K562 (cell line): ENCODE measurements around the gene MTSS2. TPM values are rescaled to one million over a fixed set of nuclear protein-coding genes. Genes with fewer than 3 reads are reported as not detected.

ENCODE experiments used
- ATAC-seq: fragments of 200-7000 bp; cut with Tn5 transposase; 3 replicates; pipeline ENCODE4 v1.9.1; 2020; ENCODE audit warnings: moderate library complexity
- BruUV-seq: library from RNA; stranded (reverse); fragments of 400-500 nt; replicated peaks from 2 replicates; lab custom pipeline; 2021; lab: Mats Ljungman, UMichigan
- CTCF ChIA-PET: fragments of 300-600 bp; formaldehyde crosslinking; extraction: SDS; loops from one replicate; lab custom pipeline; 2021; ENCODE audit warnings: low intra/inter-chr PET ratio; lab: Yijun Ruan, JAX
- POLR2A ChIA-PET: fragments of 300-600, 350-650 bp; sonication (Branson Sonifier 250); formaldehyde crosslinking; extraction: SDS; loops from one replicate; lab custom pipeline; 2021; ENCODE audit warnings: antibody characterized with exemption, inconsistent platforms; lab: Yijun Ruan, JAX
- DNase-seq, 4 experiments: peaks; one replicate each; pipeline versions ENCODE4 v3.0.0 to v3.0.0-alpha.2; 2011 to 2018; ENCODE audit warnings: low spot score in 3 of 4, mixed read lengths in 3 of 4; ENCODE audit errors: extremely low read depth in 1 of 4
- FAIRE-seq: peaks from 2 replicates; lab custom pipeline; 2011; peaks lifted over from hg19 to GRCh38; lab: Jason Lieb, UNC
- H2AFZ ChIP-seq: 2 replicates; pipeline ENCODE4 v1.6.0; 2011; ENCODE audit warnings: low read depth, low read length, control low read depth, inconsistent platforms
- H3K27ac ChIP-seq: fragments of 200-600 bp; 3 replicates; pipeline ENCODE4 v1.8.0; 2011; ENCODE audit warnings: low read depth, mild to moderate bottlenecking, control low read depth, inconsistent platforms, low read length, moderate library complexity, mixed read lengths; ENCODE audit errors: extremely low read depth
- H3K27me3 ChIP-seq, 2 experiments: fragments of 300-600 bp in 1 of 2; 2 replicates in 1 of 2; 3 replicates in 1 of 2; pipeline versions ENCODE4 v1.6.0 to v1.8.0; 2011; ENCODE audit warnings: inconsistent platforms in 2 of 2, low read length in 2 of 2, mild to moderate bottlenecking in 1 of 2, mixed read lengths in 1 of 2, moderate library complexity in 1 of 2; ENCODE audit not compliant: control insufficient read depth in 2 of 2, insufficient read depth in 2 of 2
- H3K36me3 ChIP-seq: fragments of 300-600 bp; 3 replicates; pipeline ENCODE4 v1.8.0; 2011; ENCODE audit warnings: mild to moderate bottlenecking, low read length, inconsistent platforms; ENCODE audit not compliant: control insufficient read depth, insufficient read depth
- H3K4me1 ChIP-seq, 2 experiments: fragments of 200-600 bp in 1 of 2; replicated peaks in 1 of 2; 2 replicates in 1 of 2; 3 replicates in 1 of 2; pipeline versions ENCODE4 v1.5.1 to v1.8.0; 2011; ENCODE audit warnings: inconsistent platforms in 2 of 2, low read length in 2 of 2, mild to moderate bottlenecking in 1 of 2, mixed read lengths in 1 of 2, moderate library complexity in 1 of 2; ENCODE audit not compliant: control insufficient read depth in 2 of 2, insufficient read depth in 2 of 2
- H3K4me2 ChIP-seq: 2 replicates; pipeline ENCODE4 v1.6.1; 2011; ENCODE audit warnings: low read length, control low read depth, inconsistent platforms, mixed read lengths; ENCODE audit not compliant: insufficient read depth
- H3K4me3 ChIP-seq: fragments of 200-600 bp; sonication (generic), shearing (Covaris generic); 2 replicates; pipeline ENCODE4 v1.5.1; 2016; ENCODE audit warnings: control low read depth, inconsistent platforms
- H3K79me2 ChIP-seq: fragments of 200-600 bp; 3 replicates; pipeline ENCODE4 v1.8.0; 2011; ENCODE audit warnings: low read length, inconsistent platforms; ENCODE audit not compliant: control insufficient read depth, insufficient read depth
- H3K9ac ChIP-seq, 2 experiments: 2 replicates each; pipeline versions ENCODE4 v1.6.0 to v1.6.1; 2011; ENCODE audit warnings: low read depth in 2 of 2, low read length in 2 of 2, control low read depth in 1 of 2, inconsistent platforms in 1 of 2, mild to moderate bottlenecking in 1 of 2, mixed read lengths in 1 of 2; ENCODE audit not compliant: insufficient read depth in 1 of 2
- H3K9me1 ChIP-seq: one replicate; pipeline ENCODE4 v1.6.0; 2011; ENCODE audit warnings: inconsistent platforms, mild to moderate bottlenecking, low read length, moderate library complexity; ENCODE audit not compliant: control insufficient read depth, insufficient read depth
- H3K9me3 ChIP-seq: replicated peaks from 2 replicates; pipeline ENCODE4 v1.5.1; 2011; ENCODE audit warnings: low read depth, low read length, inconsistent platforms; ENCODE audit not compliant: control insufficient read depth, insufficient read depth
- H4K20me1 ChIP-seq: replicated peaks from 2 replicates; pipeline ENCODE4 v1.6.1; 2011; ENCODE audit warnings: low read length, inconsistent platforms, mixed read lengths; ENCODE audit not compliant: control insufficient read depth, insufficient read depth
- HDGF ChIP-seq: fragments of 450-650 bp; IDR thresholded peaks from 2 replicates; pipeline ENCODE4 v1.6.1; 2016
- MAX ChIP-seq: sonication (generic); formaldehyde crosslinking; IDR thresholded peaks from 2 replicates; pipeline ENCODE4 v1.9.0; 2022; ENCODE audit warnings: mild to moderate bottlenecking, missing genetic modification reagents
- MYNN ChIP-seq, 2 experiments: sonication (generic); formaldehyde crosslinking in 1 of 2; IDR thresholded peaks; 2 replicates each; pipeline versions ENCODE4 v1.5.0 to v1.6.1; 2016 to 2020; ENCODE audit warnings: antibody characterized with exemption in 1 of 2, missing genetic modification reagents in 1 of 2
- POLR2A ChIP-seq: fragments of 450-650 bp; conservative IDR thresholded peaks from 2 replicates; pipeline ENCODE4 v1.6.1; 2016
- POLR2G ChIP-seq: fragments of 200-400 bp; formaldehyde crosslinking; IDR thresholded peaks from 2 replicates; pipeline ENCODE4 v1.6.1; 2017; ENCODE audit warnings: low read depth, mild to moderate bottlenecking, antibody characterized with exemption, low read length, moderate library complexity
- POU5F1 ChIP-seq: fragments of 150-350 bp; IDR thresholded peaks from 2 replicates; pipeline ENCODE4 v1.6.1; 2014; ENCODE audit warnings: borderline replicate concordance, low read length, low read depth, mild to moderate bottlenecking; ENCODE audit not compliant: partially characterized antibody
- SPI1 ChIP-seq: IDR thresholded peaks from 2 replicates; pipeline ENCODE4 v1.6.1; 2011; ENCODE audit warnings: low read depth, low read length, control low read depth, borderline replicate concordance
- SUPT5H ChIP-seq: fragments of 450-650 bp; IDR thresholded peaks from 2 replicates; pipeline ENCODE4 v1.6.1; 2016
- VEZF1 ChIP-seq: fragments of 200-800 bp; sonication (Bioruptor generic); IDR thresholded peaks from 2 replicates; pipeline ENCODE4 v1.6.1; 2017; ENCODE audit warnings: missing genetic modification characterization, missing compliant biosample characterization
- ZNF583 ChIP-seq: fragments of 250-450 bp; sonication (Bioruptor Pico); IDR thresholded peaks from 2 replicates; pipeline ENCODE4 v1.4.0; 2020
- WGBS: fragments of 100-300 bp; shearing (Covaris generic); methylation state at CpG from one replicate; pipeline ENCODE4 v1.1.6; 2016; ENCODE audit warnings: low coverage, mixed read lengths; ENCODE audit not compliant: insufficient coverage; ENCODE audit errors: missing lambda C conversion rate; 5-methylcytosine and 5-hydroxymethylcytosine counted together
- in situ Hi-C: fragments of 300-500 bp; cut with MboI; formaldehyde crosslinking; loops from 4 replicates; pipeline ENCODE4 v1.15.0; 2018; ENCODE audit warnings: inconsistent platforms, mixed read lengths
- intact Hi-C: fragments of 100-400 bp; cut with micrococcal nuclease; formaldehyde crosslinking; loops from 2 replicates; pipeline ENCODE4 v1.14.2; 2022
- polyA plus RNA-seq, 8 experiments: library from polyadenylated mRNA; depleted of rRNA in 4 of 8; stranded (reverse) in 5 of 8; unstranded in 3 of 8; fragments of >200 nt; fragmentation: Nextera tagmentation in 2 of 8; fragmentation: Illumina TruSeq in 1 of 8; extraction: Ambion mirVana in 2 of 8; extraction: Trizol in 1 of 8; gene quantifications; 2 replicates each; pipeline versions ENCODE4 v1.2.1 to v1.2.3, GENCODE V29; 2011 to 2014; ENCODE audit warnings: inconsistent platforms in 1 of 8, missing spikeins in 1 of 8
- total RNA-seq, 7 experiments: library from RNA; depleted of rRNA in 6 of 7; stranded (reverse); fragments of >200 nt in 6 of 7; fragmentation: Illumina TruSeq in 2 of 7; extraction: Trizol in 2 of 7; gene quantifications; 2 replicates each; pipeline versions ENCODE4 v1.2.1 to v1.2.3, GENCODE V29; 2011 to 2021; ENCODE audit warnings: low replicate concordance in 1 of 7

The MTSS2 gene
- total and polyA plus RNA-seq, 9 of the 15 experiments (the other 6 are each of a cell fraction or from before 2014, with no cell fraction given): 0.11 to 60.3 (median 16.9) TPM

DNA sequence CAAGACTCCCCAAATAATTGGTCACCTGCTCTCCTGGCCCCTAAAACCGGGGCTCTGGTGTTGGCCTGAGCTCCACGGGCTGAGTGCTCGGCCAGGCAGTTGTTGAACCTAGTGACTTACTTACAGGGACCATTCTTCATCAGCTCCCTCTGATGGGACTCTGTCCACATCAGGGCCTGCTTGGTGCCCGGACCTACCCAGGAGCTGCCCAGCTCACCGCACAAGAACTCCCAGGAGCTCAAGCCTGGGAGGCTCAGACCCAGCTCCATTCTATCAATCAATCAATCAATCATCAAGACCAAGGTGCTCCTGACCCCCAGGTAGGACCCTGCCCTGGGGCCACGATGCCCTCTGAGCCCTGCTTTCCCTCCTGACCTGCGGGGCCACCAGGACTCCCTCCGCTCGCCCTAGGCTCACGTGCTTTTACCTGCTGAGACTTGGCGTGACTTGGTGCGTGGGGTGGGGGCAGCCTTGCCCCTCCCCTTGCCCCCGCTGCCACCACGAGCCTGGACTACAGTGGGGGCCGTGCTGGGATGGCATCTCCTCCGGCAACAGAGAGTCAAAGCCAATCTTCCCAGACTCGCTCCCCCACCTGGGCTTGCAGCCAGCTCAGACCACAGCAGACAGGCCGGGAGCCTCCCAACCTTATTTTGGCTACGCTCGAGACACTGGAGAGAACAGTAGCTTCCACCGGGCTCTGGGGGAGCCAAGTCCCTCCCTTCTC lies 23.8 kb downstream of the MTSS2 start (continued):
- 0 out of 2 replicates have a peak, but pooled peaks have one; percentile 6 for TF ChIP-seq VEZF1
- 0 out of 2 replicates have a peak, but pooled peaks have one; percentile 40 for TF ChIP-seq POLR2A
- no peak for TF ChIP-seq ZNF583 (CRISPR knock-in tag)
- peak; percentile 66 for TF ChIP-seq POLR2G
- no peak for TF ChIP-seq POU5F1
- TF ChIP-seq SPI1: no peak
- 0 out of 2 replicates have a peak, but pooled peaks have one; percentile 47 for TF ChIP-seq SUPT5H
- TF ChIP-seq MAX (CRISPR knock-in tag): peak; percentile 19; the same call in 1 of the 2 replicates
- TF ChIP-seq, all 486 proteins: peak for 7

DNA sequence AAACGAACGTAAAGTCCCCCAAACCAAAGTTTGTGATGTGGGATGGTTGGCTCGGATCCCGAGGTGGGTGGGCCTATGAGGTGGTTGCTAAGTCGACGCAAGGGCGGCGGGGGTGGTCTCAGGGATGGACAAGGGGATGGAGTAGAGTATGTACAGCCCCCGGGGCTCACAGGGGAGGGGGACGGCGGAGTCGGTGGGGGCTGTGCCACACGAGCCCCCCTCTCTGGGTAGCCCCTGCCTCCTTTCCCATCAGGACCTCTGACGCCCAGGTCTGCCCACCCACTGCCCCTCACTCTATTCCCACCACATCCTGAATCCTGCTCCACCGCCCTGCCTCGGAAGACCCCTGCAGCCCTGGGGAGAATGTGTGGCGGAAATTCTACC lies 24.3 kb downstream of the MTSS2 start:
- DNase-seq (no peak), FAIRE-seq (no peak), ATAC-seq (no peak)
- in situ Hi-C loops: no loop called here
- Histone ChIP-seq H3K4me2 (no peak overlapping the region), H3K4me3 (no peak overlapping the region), H3K9me1 (no peaks in the 10 kb centered on the region), H3K27ac (no peak overlapping the region), H4K20me1 (no peaks in the 10 kb centered on the region), H3K4me1 (peaks cover 0 to 44% of the 10 kb centered on the region in 2 experiments; a peak in 2 of 5 replicates), H3K27me3 (no peaks in the 10 kb centered on the region), H3K79me2 (no peaks in the 10 kb centered on the region), H2AFZ (no peak overlapping the region), H3K9ac (no peak overlapping the region), H3K36me3 (peaks cover 34% of the 10 kb centered on the region; the same call in 1 of the 3 replicates), H3K9me3 (no peaks in the 10 kb centered on the region)
- no TSS peak for BruUV-seq
- intact Hi-C loops: no loop called here
- WGBS: 69% methylated on average over 14 of the region's 17 CpGs
- POLR2A ChIA-PET: interaction anchor here (0.6 to 0.9 kb wide), 3 partner anchors 13 to 52 kb away, joined by 3 read pairs; partner anchors contain the start of gene IL34
- TF ChIP-seq HDGF: no peak
- TF ChIP-seq MYNN (IDR thresholded peaks at IDR 0.05): 0 out of 2 replicates have a peak, but pooled peaks have one; percentile 35
- no peak for TF ChIP-seq MYNN (CRISPR knock-in tag; IDR thresholded peaks at IDR 0.05)
- TF ChIP-seq, all 486 proteins: peak for 1
- CTCF ChIA-PET: no interaction called here
